Measurements from ENCODE around the gene REEP6.
"Not testable (repeated sequence)": the region's sequence is repeated elsewhere in the genome, so short reads cannot be mapped to it uniquely, and the experiment has no call there.

Gene REEP6

GRCh38 chr19:1487576-1488281 is 3.3 kb upstream of the REEP6 start:
- DNase-seq: peak in 2 of 10 donors; percentile 4 to 80
- intact Hi-C loops (cut with DNase I): no loop called here

DNA sequence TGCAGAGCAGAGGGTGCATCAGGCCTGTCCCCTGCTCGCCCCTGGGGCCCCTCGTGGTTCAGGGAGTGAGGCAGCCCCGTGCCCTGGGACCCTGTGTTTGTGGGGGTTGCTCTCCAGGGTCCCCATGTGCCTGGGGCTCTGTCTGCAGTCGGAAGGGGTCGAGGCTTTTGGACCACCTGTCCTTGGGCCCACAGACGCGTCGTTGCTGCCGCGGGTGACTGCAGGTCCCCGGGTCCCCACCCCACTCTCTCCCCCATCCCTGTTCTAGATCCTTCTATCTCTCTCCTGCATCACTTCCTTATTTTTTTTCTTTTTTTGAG is 2.7 kb upstream of the REEP6 start:
- intact Hi-C loops (cut with DNase I): no loop called here
- DNase-seq: peak in 1 of 10 donors; percentile 72

GRCh38 chr19:1489463-1490310 is 1.3 kb upstream of the REEP6 start:
- DNase-seq: peak in 3 of 10 donors; percentile 65 to 86 (median 81)

GRCh38 chr19:1490311-1491113 is 469 bp upstream of the REEP6 start, which contains the start of gene PCSK4:
Gene PCSK4, minus strand, starts transcription at chr19:1490350. Its CDS starts 4 bp downstream, at chr19:1490346.
- intact Hi-C loops (cut with DNase I): loop anchor here (1.0 kb wide), 1 partner anchor 11 kb away; the partner anchor contains the start of gene C19orf25
- DNase-seq: peak; percentile 98 to 100 (median 99)

More at GRCh38 chr19:1489463-1490310, 1.3 kb upstream of the REEP6 start:
- intact Hi-C loops (cut with DNase I): loop anchor here (1.0 kb wide), 1 partner anchor 10 kb away; the partner anchor contains the start of gene C19orf25

DNA sequence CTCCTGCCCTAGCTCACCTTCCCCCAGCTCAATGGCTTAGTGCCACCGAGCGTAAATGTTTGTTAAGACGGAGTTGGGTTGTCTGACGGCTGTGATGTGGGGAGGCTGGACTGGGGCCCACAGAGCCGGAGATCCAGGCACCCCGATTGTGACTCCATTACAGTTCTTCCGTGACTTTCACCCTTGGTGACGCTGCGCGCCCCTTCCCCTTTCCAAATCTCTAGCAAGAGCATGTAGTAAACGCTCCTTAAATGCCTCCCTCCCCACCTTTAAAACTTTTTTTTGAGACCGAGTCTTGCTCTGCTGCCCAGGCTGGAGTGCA is 829 bp downstream of the REEP6 start:
- peak in 2 of 10 donors; percentile 78 to 79 for DNase-seq
- intact Hi-C loops (cut with DNase I): no loop called here

DNA sequence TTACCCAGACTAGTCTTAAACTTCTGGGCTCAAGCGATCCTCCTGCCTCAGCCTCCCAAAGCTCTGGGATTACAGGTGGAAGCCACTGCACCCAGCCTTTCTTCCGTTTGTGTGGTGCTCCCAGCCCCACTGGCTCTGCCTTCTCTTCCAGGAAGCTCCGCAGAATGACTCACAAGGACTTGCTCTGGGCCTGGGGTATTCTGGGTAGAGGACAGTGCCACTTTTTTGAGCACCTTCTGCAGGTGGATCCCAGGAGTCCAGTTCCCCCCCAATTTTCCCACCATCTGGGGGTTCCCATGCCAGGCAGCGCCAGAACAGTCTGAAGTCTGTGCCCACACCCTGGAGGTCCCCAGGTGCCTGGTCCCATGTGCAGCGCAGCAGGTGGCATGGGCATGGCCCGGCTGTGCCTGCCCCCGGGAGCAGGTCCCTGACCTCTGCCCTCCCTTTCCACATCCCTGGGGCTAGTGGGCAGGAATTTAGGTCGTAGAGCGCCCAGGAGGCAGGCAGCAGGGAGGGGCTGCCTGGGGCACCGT is 1.6 kb downstream of the REEP6 start:
- intact Hi-C loops (cut with DNase I): no loop called here
- DNase-seq: no peak

GRCh38 chr19:1494115-1494815 is 3.3 kb downstream of the REEP6 start:
- DNase-seq: no peak
- intact Hi-C loops (cut with DNase I): no loop called here

GRCh38 chr19:1495051-1495798 is 4.2 kb downstream of the REEP6 start:
- intact Hi-C loops (cut with DNase I): no loop called here
- DNase-seq: peak in 1 of 10 donors; percentile 76

DNA sequence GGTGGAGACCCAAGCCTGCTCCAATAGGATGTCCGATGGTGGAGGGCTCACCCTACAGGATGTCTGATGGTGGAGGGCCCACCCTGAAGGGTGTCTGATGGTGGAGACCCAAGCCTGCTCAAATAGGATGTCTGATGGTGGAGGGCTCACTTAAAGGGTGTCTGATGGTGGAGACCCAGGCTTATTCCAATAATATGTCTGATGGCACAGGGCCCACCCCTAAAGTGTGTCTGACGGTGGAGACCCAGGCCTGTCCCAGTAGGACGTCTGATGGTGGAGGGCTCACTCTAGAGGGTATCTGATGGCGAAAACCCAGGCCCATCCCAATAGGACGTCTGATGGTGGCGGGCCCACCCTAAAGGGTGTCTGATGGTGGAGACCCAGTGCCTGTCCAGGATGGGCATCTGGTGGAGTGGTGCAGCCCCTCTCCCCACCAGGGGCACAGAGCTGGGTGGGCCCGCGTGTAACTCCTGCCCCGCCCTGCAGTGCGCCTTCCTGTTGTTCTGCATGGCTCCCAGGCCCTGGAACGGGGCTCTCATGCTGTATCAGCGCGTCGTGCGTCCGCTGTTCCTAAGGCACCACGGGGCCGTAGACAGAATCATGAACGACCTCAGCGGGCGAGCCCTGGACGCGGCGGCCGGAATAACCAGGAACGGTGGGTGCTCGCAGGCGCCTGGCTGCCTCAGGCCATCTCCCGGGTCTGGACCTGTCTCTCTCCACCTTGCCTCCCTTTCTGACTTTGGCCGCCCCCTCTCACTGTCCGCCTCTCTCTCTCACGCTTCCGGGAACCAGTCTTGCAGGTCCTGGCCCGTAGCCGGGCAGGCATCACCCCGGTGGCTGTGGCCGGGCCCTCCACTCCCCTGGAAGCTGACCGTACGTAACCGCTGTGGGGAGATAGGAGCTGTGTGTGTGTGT is 5.1 kb downstream of the REEP6 start:
- intact Hi-C loops (cut with DNase I): no loop called here

GRCh38 chr19:1496714-1497577 is 6.0 kb downstream of the REEP6 start:
- peak in 1 of 10 donors; percentile 76 for DNase-seq
- intact Hi-C loops (cut with DNase I): no loop called here

More for the DNA sequence above, 5.1 kb downstream of the REEP6 start:
- DNase-seq: peak in 1 of 10 donors; percentile 77

DNA sequence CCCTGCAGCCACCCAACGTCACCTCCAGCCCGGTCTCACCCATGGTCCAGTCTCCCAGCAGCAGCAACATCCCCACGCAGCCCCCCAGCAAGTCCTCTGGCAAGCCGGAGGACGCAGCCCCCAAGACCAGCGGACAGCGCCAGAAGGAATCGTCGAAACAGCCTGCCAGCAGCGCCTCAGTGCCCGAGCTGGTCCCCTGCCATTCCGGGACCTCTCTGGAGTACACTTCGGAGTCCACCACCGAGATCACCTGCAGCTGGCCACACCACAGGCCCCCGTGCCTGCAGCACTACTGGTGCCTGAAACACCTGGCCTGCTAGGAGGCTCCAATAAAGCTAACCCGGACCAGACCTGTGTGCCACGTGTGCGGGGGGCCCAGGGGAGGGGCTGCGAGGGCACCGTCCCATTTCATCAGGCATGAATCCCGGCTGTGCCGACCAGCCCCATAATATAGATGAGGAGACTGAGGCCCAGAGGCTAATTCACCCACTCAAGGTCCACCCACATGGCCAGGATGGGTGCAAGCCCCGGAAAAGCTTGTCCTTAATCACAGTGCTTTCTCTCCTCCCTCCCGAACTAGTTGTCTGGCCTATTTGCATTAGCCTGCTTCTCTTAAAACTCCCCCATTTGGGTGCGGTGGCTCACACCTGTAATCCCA is 6.7 kb downstream of the REEP6 start:
- intact Hi-C loops (cut with DNase I): no loop called here

DNA sequence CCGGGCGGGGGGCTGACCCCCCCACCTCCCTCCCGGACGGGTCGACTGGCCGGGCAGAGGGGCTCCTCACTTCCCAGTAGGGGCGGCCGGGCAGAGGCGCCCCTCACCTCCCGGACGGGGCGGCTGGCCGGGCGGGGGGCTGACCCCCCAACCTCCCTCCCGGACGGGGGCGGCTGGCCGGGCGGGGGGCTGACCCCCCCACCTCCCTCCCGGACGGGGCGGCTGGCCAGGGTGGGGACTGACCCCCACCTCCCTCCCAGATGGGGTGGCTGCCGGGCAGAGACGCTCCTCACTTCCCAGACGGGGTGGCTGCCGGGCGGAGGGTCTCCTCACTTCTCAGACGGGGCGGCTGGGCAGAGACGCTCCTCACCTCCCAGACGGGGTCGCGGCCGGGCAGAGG is 8.2 kb downstream of the REEP6 start:
- DNase-seq: peak in 1 of 10 donors; percentile 62
- intact Hi-C loops (cut with DNase I): not testable (repeated sequence)

More for the DNA sequence above, 6.7 kb downstream of the REEP6 start:
- no peak for DNase-seq

DNA sequence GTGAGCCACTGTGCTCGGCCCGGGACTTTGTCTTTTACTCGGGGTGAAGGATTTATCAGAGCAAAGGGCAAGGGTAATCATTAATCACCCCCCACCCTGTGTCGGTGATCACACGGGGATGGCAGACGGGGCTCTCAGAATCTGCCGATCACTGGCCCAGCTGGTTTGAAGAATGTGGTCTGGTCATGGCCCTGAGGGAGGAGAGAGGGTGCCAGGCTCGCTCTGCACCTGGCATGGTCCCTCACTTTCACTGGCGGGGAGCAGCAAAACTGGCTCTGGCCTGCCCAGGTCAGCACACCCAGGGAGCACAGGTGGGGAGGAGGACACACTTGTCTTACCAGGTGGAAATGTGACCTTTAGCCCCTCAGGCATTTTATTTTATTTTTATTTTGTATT is 10.2 kb downstream of the REEP6 start:
- intact Hi-C loops (cut with DNase I): no loop called here
- DNase-seq: no peak

DNA sequence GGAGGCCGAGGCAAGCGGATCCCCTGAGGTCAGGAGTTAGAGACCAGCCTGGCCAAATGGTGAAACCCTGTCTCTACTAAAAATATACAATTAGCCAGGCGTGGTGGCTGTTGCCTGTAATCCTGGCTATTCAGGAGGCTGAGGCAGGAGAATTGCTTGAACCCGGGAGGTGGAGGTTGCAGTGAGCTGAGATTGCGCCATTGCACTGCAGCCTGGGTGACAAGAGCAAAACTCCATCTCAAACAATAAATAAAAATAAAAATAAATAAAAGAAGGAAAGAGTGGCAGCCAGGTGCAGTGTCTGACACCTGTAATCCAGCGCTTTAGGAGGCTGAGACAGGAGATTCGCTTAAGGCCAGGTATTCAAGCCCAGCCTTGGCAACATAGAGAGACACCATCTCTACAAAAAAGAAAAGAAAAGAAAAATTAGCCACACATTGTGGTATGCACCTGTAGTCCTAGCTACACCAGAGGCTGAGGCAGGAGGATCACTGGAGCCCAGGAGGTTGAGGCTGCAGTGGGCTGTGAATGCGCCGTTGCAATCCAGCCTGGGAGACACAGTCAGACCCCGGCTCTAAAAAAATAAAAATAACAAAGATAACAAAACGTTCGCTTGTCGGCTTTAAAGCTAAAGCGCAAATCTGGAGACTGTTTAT is 11.6 kb downstream of the REEP6 start:
- intact Hi-C loops (cut with DNase I): no loop called here
- no peak for DNase-seq

DNA sequence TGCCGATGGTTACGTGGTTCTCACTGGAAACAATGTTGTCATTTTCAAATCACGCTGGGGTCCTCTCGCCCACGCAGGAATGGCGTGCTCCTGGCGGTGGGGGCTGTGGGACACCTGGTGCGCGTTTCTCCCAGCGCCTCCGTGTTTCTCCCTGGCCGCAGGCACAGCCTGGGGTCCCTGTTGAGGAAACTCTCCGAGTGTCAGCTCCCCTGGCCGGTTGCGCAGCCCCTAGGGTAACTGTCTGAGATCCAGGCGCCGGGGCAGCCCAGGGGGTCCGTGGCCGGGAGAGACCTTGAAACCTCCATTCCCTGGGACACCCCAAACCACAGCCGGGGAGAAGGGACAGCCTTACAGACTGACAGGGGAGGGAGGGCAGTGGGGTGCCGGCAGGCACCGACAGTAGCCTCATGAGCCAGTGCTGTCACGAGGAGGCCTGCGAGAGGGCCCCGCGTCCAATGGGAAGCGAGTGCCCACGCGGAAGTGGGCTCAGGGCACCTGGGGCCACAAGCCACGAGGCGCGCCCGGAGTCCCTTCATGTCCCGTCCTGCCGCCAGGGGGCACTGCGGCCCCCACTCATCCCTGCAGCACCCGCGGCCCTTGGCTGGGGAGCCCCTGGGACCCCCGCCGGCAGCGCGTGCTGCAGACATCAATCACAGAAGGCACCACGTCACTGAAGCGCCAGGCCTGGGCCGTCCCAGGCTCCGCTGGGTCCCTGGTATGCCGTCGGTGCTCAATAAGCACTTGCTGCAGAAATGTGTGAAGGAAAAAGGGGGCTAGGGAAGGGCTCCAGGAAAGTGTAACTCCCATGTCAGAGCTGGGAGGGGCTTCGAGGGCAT is 12.3 kb downstream of the REEP6 start:
- intact Hi-C loops (cut with DNase I): no loop called here
- peak in 6 of 10 donors; percentile 46 to 90 (median 53) for DNase-seq
